GM04504 (cell line): ENCODE measurements around the gene HIVEP2.

ENCODE experiments used
- DNase-seq: peaks from one replicate; pipeline ENCODE4 v3.0.0-alpha.2; 2012; ENCODE audit warnings: low read depth

The HIVEP2 gene

DNA sequence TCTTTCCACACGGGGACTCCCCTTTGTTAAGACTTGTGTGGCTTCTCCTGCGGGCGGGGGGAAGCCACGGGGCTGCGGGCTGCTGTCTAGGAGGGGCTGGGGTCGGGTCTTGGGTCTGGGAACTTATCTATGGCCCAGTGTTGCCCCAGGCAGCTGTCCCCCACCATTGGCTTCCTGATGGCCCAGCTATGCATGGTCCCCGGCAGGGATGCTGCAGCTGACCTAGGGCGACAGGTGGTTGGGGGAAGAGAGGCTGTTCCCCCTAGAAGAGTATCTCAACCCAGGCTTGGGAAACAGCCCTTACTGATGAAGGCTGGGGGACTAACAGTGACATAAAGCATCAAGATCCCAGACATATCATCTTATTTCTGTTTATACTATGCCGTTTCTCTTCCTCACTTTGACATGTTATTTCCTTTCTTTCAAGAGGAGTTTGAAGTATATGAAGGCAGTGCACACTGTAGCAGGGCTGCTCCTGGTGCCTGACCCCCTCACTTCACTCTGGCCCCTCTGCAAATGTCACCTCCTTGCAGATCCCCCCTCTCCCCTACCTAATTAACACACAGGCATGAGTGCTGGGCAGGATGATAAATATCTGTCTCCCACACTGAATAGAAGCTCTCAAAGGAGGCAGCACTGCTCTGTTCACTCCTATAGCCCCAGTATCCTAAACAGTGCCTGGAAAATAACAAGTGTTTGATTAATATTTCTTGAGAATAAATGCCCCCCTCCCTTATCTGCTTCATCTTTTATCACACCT lies 87.0 kb downstream of the HIVEP2 start:
- no peak for DNase-seq

DNA sequence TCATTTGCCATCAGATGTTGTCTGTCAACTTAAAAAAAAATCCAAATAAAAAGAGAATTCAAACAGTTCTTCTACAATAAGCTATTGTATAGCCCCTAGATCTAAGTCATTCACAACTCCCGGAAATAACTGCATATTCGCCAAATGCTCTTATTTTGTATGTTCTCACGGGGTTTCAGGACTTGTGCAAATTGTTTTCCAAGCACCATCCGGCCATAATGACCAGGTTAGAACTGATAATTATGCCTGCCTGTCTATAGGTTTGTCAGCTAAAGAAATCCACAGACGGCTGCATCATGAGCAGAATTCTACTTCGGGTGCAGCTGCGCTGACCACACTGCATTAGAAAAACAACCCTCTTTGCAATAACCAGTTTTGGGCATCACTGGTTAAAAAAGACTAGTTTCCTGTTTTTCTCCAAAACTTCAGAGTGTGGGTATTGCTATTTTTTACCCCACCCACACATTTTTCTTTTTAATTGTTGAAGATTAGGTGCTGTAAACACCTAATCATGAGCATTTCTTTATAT lies 87.7 kb downstream of the HIVEP2 start:
- DNase-seq = no peak

DNA sequence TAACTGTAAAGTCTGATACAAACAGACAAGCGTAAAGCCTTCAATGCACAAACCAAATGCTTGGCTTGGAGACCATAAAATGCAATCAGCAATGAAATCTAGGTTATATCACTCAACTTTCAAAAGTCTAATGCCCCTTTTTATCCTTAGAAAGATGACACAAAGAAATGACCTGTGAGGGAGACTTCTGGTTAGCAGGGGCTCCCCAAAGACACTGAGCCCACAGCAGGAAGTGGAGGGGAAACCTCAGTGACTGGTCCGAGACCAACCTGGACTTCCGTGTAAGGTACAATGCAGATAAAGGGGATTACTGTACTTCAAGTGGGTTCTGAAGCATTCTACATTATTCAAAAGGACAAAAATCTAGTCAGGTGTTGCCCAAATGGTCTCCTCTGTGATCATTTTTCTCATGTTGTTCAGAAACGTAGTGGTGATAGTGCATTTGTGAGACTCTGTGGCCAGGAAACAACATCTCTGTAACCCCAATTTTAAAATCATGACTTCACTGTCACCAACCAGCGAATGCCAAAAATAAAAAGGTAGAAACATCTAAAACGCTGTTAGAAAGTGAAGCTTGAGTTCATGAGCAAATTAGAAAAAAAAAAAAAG lies 88.2 kb downstream of the HIVEP2 start:
- no peak for DNase-seq

DNA sequence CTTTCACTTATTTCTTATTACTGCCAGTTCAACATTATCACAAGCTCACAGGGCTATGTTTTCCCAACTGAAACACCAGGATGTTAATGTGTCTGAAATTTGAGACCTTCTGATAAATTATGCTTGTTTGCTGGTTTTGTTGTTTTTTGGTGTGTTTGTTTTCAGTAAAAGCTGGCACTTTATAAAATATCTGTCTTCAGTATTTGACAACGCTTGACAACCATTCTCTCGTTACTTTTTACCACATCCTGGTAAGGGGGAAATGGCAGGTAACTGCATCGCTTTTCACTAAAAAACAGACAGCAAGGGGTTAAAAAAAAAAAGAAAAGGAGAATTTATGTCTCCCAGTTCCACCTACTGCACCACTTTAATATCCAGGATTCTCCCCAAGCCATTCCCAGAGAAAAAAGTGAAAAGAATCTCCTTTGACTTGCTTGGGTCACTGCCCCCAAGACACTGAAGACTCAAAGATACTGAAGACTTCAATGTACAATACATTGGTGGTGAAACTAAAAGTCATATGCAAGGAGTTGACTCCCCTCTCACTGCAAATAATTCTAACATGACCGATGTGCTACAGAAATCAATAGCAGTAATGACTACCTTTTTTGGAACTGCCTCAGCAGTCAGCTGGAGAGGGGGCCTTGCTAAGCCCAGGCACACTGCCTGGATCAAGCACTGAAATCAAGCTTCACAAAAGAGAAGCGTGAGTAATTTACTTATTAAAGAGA lies 88.9 kb downstream of the HIVEP2 start:
- DNase-seq = no peak

DNA sequence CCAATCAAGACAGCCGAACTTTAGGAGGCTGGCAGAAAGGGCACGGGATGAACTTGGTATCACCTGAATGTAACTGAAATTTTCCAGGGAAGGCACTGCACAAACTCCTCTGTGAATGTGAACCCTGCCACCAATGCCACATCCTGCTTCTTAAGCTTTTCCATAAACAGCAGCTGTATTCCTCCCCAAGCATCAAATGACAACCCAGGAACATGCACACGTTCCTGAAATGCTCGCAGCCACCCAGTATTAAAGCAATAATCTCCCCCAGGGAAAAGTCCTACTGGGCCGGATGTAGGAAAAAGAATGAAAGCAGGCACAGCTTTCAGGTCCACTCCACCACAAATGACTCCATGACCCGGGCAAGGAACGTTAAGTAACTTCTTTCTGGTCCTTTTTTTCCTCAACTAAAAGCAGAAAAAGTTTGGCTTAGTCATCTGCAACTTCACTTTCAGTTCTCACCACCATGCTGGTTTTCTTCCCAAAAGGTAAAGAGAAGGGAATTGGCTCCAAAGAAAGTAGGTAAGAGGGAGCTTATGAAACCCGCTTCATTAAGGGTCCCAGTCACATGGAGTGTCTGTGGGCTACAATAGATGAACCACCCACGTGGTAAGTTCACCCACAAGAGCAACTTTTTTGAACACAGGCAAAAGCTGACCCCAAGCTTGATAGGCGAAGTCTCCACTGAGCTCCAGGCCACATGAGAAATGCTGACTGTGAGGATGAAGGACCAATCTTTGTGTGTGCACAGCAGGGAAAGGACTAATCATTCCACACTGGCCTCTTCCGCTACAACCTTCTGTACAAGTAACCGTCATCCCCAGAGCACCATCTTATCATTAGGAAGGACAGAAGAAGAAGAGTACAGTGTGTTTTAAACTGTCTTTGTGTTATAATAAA lies 90.1 kb downstream of the HIVEP2 start:
- no peak for DNase-seq

DNA sequence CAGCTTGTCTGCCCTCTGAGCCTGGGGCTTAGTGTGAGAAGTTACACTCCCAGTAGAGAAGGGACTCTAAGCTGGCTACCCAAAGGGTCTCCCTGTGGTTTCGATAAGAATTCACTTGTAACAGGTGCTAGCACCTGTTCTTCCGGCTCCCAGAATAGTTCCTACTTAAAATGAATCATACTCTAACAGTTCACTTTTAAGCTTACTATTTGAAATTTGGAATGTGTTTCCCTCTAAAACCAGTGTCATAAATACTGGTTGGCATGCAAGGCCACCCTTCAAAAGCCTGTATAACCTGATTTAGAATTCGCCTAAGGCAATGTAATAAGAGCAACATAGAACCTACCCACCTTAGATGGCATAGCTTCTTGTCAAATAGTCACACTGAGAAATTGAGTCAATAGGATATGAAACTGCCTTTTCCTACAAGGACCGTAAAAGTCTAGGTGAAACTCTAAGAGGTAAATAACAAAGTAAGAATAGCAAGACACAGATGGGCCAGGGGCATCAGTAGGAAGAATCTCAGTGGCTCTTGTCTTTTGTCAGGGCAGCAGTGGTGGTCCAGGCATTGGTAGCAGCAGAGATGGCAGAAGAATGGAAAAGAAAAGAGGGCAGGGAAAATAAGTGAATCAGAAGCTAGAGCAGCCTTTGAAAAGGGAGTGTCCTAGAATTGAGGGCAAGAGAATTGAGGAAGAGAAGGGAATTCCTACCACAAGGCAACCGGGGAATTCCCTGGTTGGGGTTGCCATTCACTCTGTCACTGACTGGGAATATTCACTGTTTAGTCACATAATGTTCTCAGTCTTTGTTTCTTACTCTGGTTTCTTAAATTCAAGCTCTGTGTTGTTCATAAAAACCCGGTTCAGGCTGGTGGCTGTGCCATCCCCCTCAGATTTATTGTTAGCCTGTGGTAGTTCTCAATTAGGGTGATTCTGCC lies 91.5 kb downstream of the HIVEP2 start:
- no peak for DNase-seq

DNA sequence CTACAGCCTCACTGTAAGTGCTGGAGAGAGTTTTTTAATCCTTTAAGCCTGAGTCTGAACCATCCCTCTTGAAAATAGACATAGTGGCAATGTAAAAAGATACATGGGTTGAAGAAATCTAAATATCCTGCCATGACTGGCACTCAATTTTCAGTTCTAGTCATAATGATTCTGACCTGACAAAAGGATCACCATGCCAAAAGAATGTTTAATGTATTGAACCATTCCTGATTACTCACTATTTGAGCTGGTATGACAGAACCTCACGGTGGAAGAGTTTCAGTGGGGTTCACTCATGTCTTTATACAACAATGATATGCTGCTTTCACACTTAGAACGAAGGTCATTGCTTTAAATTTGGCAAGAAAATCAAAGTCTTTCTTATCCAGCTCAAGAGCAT lies 93.4 kb downstream of the HIVEP2 start:
- no peak for DNase-seq

DNA sequence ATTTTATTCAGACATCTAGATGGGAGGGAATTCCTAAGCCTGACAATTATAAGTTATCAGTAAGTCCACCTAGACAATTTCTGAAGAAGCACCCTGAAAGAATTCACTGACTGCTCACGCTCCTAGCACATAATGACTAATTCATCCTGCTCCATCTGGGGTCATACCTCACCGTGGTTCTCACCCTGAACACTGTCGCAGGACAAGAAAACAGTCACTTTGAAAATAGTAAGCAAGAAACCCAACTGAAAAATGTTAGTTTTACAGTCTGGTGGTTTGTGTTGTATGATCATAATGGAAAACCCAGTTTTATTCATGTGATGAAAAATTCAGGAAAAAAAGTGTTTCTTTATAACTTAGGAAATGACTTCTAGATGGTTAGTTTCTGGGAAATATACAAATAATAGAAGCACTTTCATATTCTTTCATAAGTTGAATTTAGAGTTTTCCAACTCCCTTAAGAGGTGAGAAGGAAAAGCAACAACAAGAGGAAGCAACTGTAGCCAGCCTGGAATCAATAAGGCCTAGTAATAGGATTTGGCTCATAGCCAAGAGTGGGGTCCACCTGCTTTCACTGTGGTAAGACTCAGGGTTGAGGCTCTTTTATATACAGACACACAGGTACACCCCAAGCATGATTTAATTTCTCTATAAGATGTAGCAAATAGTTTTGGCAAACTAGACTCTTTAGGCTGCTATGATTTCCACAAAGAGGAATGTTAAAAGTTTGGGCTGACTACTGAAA lies 94.1 kb downstream of the HIVEP2 start:
- DNase-seq = no peak

DNA sequence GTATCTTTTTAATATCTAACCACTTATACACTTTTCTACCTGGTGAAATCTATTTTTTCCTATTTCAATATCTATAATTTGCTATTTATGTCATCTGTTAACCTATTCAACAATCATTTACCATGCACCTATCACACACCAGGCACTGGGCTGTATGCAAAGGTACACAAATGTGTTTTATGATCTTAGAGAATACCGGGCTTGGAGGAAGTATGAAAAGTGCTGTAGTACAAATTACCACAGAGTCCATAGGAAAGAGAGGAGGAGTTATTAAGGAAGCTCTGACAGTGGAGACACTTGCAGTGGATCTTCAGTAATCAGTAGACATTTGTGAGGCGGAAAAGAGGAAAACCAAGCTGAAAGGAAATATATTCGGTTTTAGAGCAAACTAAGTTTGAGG lies 96.0 kb downstream of the HIVEP2 start:
- no peak for DNase-seq

GRCh38 chr6:142848156-142848555 lies 96.8 kb downstream of the HIVEP2 start:
- no peak for DNase-seq

DNA sequence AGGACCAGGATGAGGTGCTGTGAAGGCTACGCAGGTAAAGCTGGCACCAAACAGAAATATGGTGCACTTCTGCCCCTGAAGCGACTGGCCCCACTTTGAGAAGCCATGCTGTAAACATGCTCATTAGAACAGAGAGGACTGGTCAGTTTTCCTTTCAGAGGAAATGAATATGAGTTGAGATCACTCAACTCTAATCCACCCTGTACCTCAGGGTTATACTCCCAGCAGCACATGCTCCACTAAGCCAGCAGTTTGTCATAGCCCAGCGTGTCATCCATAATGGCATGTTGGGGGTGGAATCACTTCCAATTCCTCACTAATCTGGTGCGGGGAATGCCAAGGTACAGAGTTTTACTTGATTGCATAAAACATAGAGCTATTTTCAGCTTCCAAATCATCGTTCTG lies 98.1 kb downstream of the HIVEP2 start:
- DNase-seq = peak; percentile 90

GRCh38 chr6:142846459-142846831 lies 98.5 kb downstream of the HIVEP2 start:
- peak; percentile 54 for DNase-seq

- peak; percentile 58 for DNase-seq
Observed at GRCh38 chr6:142845624-142846458, 99.1 kb downstream of the HIVEP2 start.

GRCh38 chr6:142845143-142845571 lies 99.8 kb downstream of the HIVEP2 start:
- no peak for DNase-seq

DNA sequence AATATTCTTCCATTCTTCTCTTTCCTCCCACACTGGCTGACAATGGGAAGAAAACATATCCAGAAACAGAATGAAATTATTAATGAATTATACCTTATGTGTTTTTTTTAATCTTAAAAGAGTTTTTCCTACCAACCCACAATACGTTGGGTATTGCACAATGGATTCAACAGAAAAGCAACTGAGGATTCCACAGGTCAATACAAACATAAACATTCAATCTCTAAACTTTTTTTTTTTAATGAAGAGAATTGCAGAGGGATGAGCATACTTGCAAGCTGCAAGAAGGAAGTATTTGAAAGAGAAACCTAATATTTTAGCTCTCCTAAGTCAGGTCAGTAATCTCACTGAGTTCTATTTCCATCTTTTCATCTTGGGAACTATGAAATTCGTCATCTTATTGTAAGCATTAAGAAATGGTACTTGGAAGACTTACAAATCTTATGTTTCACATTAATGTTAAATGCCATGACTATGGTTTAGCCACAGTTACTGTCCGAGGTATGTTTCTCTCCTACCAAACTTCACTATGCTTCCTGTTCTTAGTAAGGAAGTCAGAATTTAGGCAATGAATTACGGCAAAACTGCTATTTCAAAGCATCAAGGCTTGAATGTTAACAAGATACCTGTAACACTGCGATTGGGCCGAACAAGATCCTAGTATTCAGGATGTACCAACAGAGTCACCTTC lies 100.8 kb downstream of the HIVEP2 start:
- DNase-seq = no peak

DNA sequence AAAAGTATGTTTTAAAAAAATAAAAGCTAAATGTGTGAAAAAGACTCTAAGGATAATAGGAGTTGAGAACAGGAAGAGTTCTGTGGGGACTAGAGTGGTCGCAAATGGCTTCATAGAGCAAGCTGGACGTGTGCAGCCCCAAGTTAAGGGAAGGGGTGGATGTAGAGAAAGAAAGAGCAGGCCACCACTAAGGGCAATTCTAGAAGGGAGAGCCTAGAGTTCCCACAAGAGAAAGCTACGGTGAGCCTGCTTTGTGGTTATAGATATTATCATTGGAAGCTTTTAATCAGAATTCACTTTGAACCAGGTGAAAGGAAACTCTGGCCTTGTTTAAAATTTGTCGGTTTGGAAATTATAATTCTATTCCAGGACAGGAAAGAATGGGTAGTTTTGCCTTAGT lies 101.6 kb downstream of the HIVEP2 start:
- no peak for DNase-seq

DNA sequence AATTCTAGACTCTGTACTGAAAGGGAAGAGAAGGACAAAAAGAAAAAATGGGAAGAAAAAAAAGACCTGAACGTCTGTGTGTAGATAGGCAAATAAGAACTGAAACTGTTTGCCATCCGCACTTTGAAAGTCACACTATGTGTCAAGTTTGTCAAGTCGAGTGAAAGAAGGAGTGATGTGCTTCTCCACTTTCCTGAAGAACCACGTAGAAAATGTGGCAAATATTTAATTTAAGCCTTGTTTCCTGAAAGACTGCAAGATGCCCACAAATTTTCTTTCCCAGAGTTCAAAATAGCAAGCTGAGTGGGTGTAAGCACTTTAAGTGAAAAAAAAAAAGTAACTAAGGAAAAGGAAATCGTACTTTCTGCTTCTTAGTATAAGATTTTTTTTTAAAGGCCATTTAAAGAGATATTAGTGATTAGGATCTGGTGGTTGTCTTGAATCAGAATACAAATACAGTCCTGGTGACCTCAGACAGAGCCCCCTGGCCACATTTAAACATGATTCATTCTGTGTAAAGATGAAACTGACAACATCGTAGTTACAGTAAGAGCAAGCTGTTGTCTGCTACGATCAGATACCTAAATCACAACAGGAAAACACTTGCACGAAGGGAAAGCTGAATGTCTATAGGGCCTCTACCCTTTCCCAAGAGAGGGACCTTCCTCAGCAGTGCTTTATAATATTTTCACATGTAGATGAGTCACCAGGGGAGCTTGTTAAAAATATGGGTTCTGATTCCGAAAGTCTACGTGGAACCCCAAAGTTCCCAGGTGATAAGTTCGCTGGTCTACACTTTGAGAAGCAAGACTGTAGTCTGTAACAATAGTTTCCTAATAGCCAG lies 102.3 kb downstream of the HIVEP2 start:
- DNase-seq = no peak

- DNase-seq = no peak
Observed at GRCh38 chr6:142841915-142842314, 103.1 kb downstream of the HIVEP2 start.
